Stimulated activated naive B cell treated with anti-CD40 and anti-IgM and Interleukin-4, amounts not matched to agents 10 μg/mL and 1 μg/mL and 100 μg/mL, for 72 hours (primary cell): ENCODE results near the gene CCT3.
A peak's percentile ranks its signal among the peaks of the same experiment; 100 is the strongest.
"Not testable (repeated sequence)": the region's sequence is repeated elsewhere in the genome, so short reads cannot be mapped to it uniquely, and the experiment has no call there.

Experiments used
- ATAC-seq, 2 donors: fragments of 150-1000 bp; cut with Tn5 transposase; replicated peaks; 2 replicates each; pipeline ENCODE4 v1.10.0; 2021; ENCODE audit warnings: moderate library complexity in 1 of 2
- DNase-seq: peaks from one replicate; pipeline ENCODE4 v3.0.0; 2021
- H3K27ac Mint-ChIP-seq: one replicate; pipeline ENCODE4 v1.8.0; 2022; ENCODE audit warnings: mild to moderate bottlenecking, mixed read lengths
- H3K27me3 Mint-ChIP-seq, 2 donors: one replicate each; pipeline ENCODE4 v1.8.0; 2022; ENCODE audit warnings: mixed read lengths in 2 of 2
- H3K36me3 Mint-ChIP-seq, 2 donors: one replicate each; pipeline ENCODE4 v1.8.0; 2022; ENCODE audit warnings: mixed read lengths in 2 of 2, mild to moderate bottlenecking in 1 of 2
- H3K4me1 Mint-ChIP-seq, 2 donors: one replicate each; pipeline ENCODE4 v1.8.0; 2022; ENCODE audit warnings: mixed read lengths in 2 of 2, mild to moderate bottlenecking in 1 of 2
- H3K4me3 Mint-ChIP-seq, 2 donors: one replicate each; pipeline ENCODE4 v1.8.0; 2022; ENCODE audit warnings: mild to moderate bottlenecking in 2 of 2, mixed read lengths in 2 of 2, moderate library complexity in 1 of 2
- H3K9me3 Mint-ChIP-seq, 2 donors: one replicate each; pipeline ENCODE4 v1.8.0; 2022; ENCODE audit warnings: mixed read lengths in 2 of 2, mild to moderate bottlenecking in 1 of 2

CCT3 gene

GRCh38 chr1:156376146-156376545, 38.1 kb upstream of the CCT3 start:
- peaks cover 40 to 43% of the 10 kb centered on the region in 2 donors for H3K27me3 Mint-ChIP-seq

GRCh38 chr1:156373546-156373945, 35.5 kb upstream of the CCT3 start:
- H3K9me3 Mint-ChIP-seq, result no peaks in the 10 kb centered on the region
- no peak overlapping the region for H3K4me3 Mint-ChIP-seq
- no peak for ATAC-seq
- no peaks in the 10 kb centered on the region for H3K36me3 Mint-ChIP-seq
- H3K27ac Mint-ChIP-seq, result no peak overlapping the region
- DNase-seq, result no peak
- H3K27me3 Mint-ChIP-seq, result peaks cover 48 to 61% of the 10 kb centered on the region in 2 donors
- peaks cover 6 to 11% of the 10 kb centered on the region in 2 donors for H3K4me1 Mint-ChIP-seq

More at GRCh38 chr1:156376146-156376545, 38.1 kb upstream of the CCT3 start:
- Mint-ChIP-seq H3K4me3 (no peak overlapping the region), H3K4me1 (peaks cover 0 to 8% of the 10 kb centered on the region in 2 donors), H3K36me3 (no peaks in the 10 kb centered on the region), H3K27ac (no peak overlapping the region), H3K9me3 (no peaks in the 10 kb centered on the region)
- no peak for DNase-seq
- no peak for ATAC-seq

DNA sequence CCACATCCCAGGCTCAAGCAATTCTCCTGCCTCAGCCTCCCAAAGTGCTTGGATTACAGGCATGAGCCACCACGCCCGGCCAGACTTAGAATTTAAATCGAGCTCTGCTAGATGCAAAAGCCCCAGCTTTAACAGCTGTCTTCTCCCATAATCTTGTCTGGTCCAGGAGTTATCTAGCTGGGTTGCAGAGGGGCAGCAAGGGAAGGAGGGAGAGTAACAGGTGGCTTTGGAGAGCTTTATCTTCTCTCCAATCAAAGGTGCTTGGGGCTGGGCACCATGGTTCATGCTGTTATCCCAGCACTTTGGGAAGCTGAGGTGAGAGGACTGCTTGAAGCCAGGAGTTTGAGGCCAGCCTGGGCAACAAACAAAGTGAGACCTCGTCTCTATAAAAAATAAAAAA, 34.8 kb upstream of the CCT3 start:
- Mint-ChIP-seq H3K4me3 (no peak overlapping the region), H3K27me3 (peaks cover 52 to 67% of the 10 kb centered on the region in 2 donors), H3K4me1 (peaks cover 6 to 9% of the 10 kb centered on the region in 2 donors), H3K27ac (no peak overlapping the region), H3K36me3 (no peaks in the 10 kb centered on the region), H3K9me3 (no peaks in the 10 kb centered on the region)
- ATAC-seq, result no peak
- DNase-seq, result no peak

DNA sequence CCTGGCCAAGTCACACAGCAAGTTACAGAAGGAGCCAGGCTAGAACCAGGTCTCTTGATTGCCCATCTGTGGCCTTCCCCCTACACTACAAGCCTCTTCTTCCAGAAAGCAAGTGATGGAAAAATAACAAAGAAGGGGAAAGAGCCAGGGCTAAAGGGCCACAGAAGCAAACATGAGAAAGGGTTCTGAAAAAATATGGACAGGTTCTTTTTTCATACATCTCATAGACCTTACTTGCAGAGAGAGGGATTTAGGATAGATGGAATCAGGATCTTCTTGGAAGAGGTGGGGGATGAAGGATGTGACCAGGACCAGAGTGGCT, 34.1 kb upstream of the CCT3 start:
- no peaks in the 10 kb centered on the region for H3K9me3 Mint-ChIP-seq
- peaks cover 57 to 66% of the 10 kb centered on the region in 2 donors for H3K27me3 Mint-ChIP-seq
- ATAC-seq (peak in 1 of 2 donors; percentile 41), DNase-seq (no peak)
- H3K4me1 Mint-ChIP-seq, result peaks cover 6 to 9% of the 10 kb centered on the region in 2 donors
- H3K36me3 Mint-ChIP-seq, result no peaks in the 10 kb centered on the region
- no peak overlapping the region for H3K27ac Mint-ChIP-seq
- no peak overlapping the region for H3K4me3 Mint-ChIP-seq

- peaks cover 55 to 70% of the 10 kb centered on the region in 2 donors for H3K27me3 Mint-ChIP-seq
- H3K4me3 Mint-ChIP-seq, result no peak overlapping the region
- no peak for DNase-seq
- H3K9me3 Mint-ChIP-seq, result no peaks in the 10 kb centered on the region
- H3K4me1 Mint-ChIP-seq, result peaks cover 6 to 9% of the 10 kb centered on the region in 2 donors
- H3K27ac Mint-ChIP-seq, result no peak overlapping the region
- no peaks in the 10 kb centered on the region for H3K36me3 Mint-ChIP-seq
- ATAC-seq, result no peak
Observed at GRCh38 chr1:156371553-156372264, 33.6 kb upstream of the CCT3 start.

DNA sequence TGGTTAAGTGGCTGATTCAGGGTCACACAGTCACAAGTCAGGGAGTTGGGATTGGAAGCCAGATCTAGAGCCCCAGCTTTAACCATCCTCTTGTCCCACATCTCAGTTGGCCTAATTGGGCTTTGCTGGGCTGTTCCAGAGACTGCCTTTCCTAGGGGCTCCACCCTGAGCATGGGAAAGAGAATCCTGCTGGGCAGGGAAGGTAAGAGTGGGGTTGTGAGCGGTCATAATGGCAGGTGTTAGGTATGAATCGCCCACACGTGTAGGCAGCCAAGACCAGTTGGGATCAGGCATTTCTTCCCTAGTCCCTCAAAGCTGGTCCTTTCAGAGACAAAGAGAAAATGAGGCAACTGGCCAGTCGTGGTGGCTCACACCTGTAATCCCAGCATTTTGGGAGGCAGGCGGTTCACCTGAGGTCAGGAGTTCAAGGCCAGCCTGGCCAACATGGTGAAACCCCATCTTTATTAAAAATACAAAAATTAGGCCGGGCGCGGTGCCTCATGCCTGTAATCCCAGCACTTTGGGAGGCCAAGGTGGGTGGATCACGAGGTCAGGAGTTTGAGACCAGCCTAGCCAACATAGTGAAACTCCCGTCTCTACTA, 31.7 kb upstream of the CCT3 start:
- not testable (repeated sequence) for H3K27ac Mint-ChIP-seq, DNase-seq, H3K9me3 Mint-ChIP-seq, H3K36me3 Mint-ChIP-seq, ATAC-seq, H3K4me3 Mint-ChIP-seq
- H3K4me1 Mint-ChIP-seq, result peaks cover 8 to 16% of the 10 kb centered on the region in 2 donors
- H3K27me3 Mint-ChIP-seq, result peaks cover 64 to 82% of the 10 kb centered on the region in 2 donors

DNA sequence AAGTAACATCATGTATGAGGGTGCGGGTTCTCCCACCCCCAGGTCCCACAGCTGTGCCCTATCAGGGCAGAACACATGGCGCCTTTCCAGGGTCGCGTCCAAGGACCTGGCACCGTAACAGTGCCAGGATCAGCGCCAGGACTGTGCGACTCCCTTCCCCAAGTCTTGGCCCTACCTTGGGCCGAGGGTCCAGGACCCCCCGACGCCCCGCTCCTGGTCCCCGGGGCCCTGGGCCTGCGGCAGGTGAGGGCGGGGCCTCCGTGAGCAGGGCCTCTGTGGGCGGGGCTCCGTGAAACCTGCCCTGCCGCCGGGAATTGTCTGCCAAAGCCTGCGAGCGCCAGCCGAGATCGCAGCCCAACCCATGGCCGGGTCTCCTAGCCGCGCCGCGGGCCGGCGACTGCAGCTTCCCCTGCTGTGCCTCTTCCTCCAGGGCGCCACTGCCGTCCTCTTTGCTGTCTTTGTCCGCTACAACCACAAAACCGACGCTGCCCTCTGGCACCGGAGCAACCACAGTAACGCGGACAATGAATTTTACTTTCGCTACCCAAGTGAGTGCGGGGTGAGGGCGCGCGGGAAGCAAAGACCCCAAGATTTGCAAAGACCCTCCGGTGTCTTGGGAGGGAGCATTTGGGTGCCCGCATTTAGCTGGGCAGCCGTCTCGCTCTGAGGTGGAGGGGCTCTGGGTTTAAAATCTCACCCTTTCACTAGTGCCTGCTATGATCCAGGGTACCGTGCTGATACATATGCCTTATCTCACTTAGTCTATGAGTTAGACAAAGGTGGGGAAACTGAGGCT, 31.0 kb upstream of the CCT3 start, which contains the start of gene RHBG:
TSS of gene RHBG (plus strand) at position 323 of the 796 bp plus-strand sequence. CDS start at position 362, 39 bp downstream.
- peaks cover 64 to 82% of the 10 kb centered on the region in 2 donors for H3K27me3 Mint-ChIP-seq
- no peaks in the 10 kb centered on the region for H3K9me3 Mint-ChIP-seq
- peaks cover 8 to 16% of the 10 kb centered on the region in 2 donors for H3K4me1 Mint-ChIP-seq
- DNase-seq (no peak), ATAC-seq (peak; percentile 45 to 56)
- H3K36me3 Mint-ChIP-seq, result no peaks in the 10 kb centered on the region
- H3K27ac Mint-ChIP-seq, result no peak within 1 kb of the TSS
- H3K4me3 Mint-ChIP-seq, result peak within 1 kb of the TSS; percentile 78 to 79

- Mint-ChIP-seq H3K27me3 (peaks cover 61 to 87% of the 10 kb centered on the region in 2 donors), H3K4me3 (no peak overlapping the region), H3K9me3 (no peaks in the 10 kb centered on the region), H3K36me3 (no peaks in the 10 kb centered on the region), H3K27ac (no peak overlapping the region), H3K4me1 (peaks cover 8 to 16% of the 10 kb centered on the region in 2 donors)
- ATAC-seq (no peak), DNase-seq (no peak)
Observed at GRCh38 chr1:156368157-156368658, 30.1 kb upstream of the CCT3 start.

GRCh38 chr1:156367383-156368156, 29.5 kb upstream of the CCT3 start:
- no peaks in the 10 kb centered on the region for H3K36me3 Mint-ChIP-seq
- H3K4me1 Mint-ChIP-seq, result peaks cover 8 to 16% of the 10 kb centered on the region in 2 donors
- ATAC-seq, result no peak
- H3K4me3 Mint-ChIP-seq, result no peak overlapping the region
- DNase-seq, result no peak
- peaks cover 55 to 81% of the 10 kb centered on the region in 2 donors for H3K27me3 Mint-ChIP-seq
- no peaks in the 10 kb centered on the region for H3K9me3 Mint-ChIP-seq
- H3K27ac Mint-ChIP-seq, result no peak overlapping the region

- H3K27ac Mint-ChIP-seq, result no peak overlapping the region
- DNase-seq (no peak), ATAC-seq (no peak)
- no peaks in the 10 kb centered on the region for H3K9me3 Mint-ChIP-seq
- H3K27me3 Mint-ChIP-seq, result peaks cover 45 to 71% of the 10 kb centered on the region in 2 donors
- no peak overlapping the region for H3K4me3 Mint-ChIP-seq
- no peaks in the 10 kb centered on the region for H3K36me3 Mint-ChIP-seq
- H3K4me1 Mint-ChIP-seq, result peaks cover 8 to 16% of the 10 kb centered on the region in 2 donors
Observed at GRCh38 chr1:156366378-156367166, 28.5 kb upstream of the CCT3 start.

DNA sequence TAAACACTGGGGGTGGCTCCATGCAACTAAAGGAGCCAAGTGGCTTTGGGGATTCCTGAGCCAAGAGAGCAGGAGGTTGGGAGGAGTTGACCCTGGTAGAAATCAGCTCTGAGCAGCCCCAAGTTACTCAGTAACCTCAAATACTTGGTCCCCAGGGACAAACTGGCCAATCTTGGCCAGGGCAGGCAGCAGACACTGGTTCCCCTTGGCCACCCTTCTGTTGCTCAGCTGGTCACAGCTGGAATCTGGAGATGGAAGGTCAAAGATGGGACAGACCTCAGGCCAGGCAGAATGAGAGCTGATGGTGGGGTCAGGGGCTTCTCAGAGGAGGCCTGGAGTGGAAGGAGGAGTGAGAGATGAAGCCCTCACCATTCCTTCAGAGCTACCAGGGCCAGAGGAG, 27.7 kb upstream of the CCT3 start:
- DNase-seq, result no peak
- peaks cover 8 to 16% of the 10 kb centered on the region in 2 donors for H3K4me1 Mint-ChIP-seq
- peaks cover 42 to 64% of the 10 kb centered on the region in 2 donors for H3K27me3 Mint-ChIP-seq
- ATAC-seq, result peak in 1 of 2 donors; percentile 20
- no peak overlapping the region for H3K27ac Mint-ChIP-seq
- H3K36me3 Mint-ChIP-seq, result no peaks in the 10 kb centered on the region
- H3K9me3 Mint-ChIP-seq, result no peaks in the 10 kb centered on the region
- no peak overlapping the region for H3K4me3 Mint-ChIP-seq

- Mint-ChIP-seq H3K4me1 (peaks cover 6 to 9% of the 10 kb centered on the region in 2 donors), H3K36me3 (no peaks in the 10 kb centered on the region)
- no peak for ATAC-seq
Observed at GRCh38 chr1:156360534-156360933, 22.4 kb upstream of the CCT3 start.

GRCh38 chr1:156359973-156360372, 21.9 kb upstream of the CCT3 start:
- no peak overlapping the region for H3K27ac Mint-ChIP-seq
- no peaks in the 10 kb centered on the region for H3K9me3 Mint-ChIP-seq
- no peaks in the 10 kb centered on the region for H3K36me3 Mint-ChIP-seq
- peaks cover 33 to 57% of the 10 kb centered on the region in 2 donors for H3K27me3 Mint-ChIP-seq
- ATAC-seq (no peak), DNase-seq (no peak)
- no peak overlapping the region for H3K4me3 Mint-ChIP-seq
- peaks cover 6% of the 10 kb centered on the region in 2 donors for H3K4me1 Mint-ChIP-seq

More at GRCh38 chr1:156360534-156360933, 22.4 kb upstream of the CCT3 start:
- Mint-ChIP-seq H3K27me3 (peaks cover 38 to 62% of the 10 kb centered on the region in 2 donors), H3K27ac (no peak overlapping the region), H3K4me3 (no peak overlapping the region), H3K9me3 (no peaks in the 10 kb centered on the region)
- DNase-seq, result no peak
